HS-5 (cell line): ENCODE measurements around the gene USP36.
A peak's percentile ranks its signal among the peaks of the same experiment; 100 is the strongest.
"Not testable (repeated sequence)": the region's sequence is repeated elsewhere in the genome, so short reads cannot be mapped to it uniquely, and the experiment has no call there.

Experiments
- DNase-seq: peaks from one replicate; pipeline ENCODE4 v3.0.0-alpha.2; 2012; ENCODE audit warnings: low read depth

USP36 gene

DNA sequence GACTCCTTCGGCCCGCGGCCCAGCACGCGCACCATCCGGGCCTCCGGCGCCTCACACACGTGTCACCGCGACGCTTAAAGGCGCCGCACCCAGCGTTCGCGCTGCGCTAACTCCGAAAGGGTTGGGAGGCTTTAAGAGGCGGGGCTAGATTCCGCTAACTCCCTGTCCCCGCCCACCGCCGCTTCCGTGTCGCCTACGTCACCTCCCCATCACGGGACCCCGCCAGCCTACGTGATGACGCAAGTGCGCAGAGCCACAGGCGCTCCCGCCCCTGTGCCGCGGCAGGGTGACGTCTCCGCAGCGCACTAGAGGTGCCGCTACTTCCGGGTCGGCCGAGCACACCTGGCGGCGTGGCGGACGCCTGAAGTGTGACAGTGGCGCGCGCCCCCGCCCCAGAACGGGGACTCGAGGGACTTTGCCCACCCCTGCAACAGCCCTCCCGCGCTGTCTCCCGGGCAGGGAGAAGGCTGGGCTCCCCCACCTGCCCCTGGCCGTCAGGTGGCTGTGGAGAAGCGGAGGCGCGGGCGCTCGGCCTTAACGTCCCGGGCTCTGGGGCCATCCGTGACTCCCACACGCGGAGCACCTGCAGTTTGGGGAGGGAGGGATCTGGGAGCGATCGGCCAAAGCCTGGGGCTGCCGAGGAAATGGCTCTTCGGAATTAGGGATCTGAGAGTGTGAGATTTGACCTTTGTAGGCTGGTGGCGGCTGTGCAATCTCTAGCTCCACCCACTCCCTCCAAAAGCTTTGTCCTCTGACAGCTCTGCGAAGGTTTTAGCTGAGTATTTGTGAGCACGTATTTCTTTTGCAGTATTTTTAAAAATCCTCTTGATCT lies at the start of gene USP36:
TSS of gene USP36 (minus strand) at position 35 of the 832 bp plus-strand sequence. CDS start 4,451 bp downstream, outside the sequence.
- DNase-seq: peak; percentile 96

DNA sequence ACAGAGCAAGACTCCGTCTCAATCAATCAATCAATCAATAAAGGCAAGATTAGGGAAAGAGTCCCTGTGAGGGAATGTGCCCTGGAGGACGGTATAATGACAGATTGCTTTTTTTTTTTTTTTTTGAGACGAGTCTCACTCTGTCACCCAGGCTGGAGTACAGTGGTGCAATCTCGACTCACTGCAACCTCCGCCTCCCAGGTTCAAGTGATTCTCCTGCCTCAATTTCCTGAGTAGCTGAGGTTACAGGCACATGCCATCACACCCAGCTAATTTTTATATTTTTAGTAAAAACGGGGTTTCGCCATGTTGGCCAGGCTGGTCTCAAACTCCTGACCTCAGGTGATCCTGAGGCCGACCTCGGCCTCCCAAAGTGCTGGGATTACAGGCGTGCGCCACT lies 49.5 kb upstream of the USP36 start:
- not testable (repeated sequence) for DNase-seq

DNA sequence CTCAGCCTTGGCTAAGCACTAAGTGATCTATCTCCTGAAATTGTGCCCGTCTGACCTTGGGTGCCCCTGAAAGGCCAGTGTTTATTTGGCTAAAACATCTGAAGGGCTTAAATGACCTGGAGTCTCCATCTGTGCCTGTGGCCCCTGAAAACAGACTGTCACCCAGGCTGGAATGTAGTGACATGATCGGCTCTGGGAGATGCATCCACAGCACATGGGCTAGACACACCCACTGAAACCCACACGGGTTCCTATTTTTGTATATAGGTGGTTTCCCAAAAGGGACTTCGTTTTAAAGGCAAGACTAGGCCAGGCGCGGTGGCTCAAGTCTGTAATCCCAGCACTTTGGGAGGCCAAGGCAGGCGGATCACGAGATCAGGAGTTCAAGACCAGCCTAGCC lies 48.9 kb upstream of the USP36 start:
- DNase-seq: no peak

DNA sequence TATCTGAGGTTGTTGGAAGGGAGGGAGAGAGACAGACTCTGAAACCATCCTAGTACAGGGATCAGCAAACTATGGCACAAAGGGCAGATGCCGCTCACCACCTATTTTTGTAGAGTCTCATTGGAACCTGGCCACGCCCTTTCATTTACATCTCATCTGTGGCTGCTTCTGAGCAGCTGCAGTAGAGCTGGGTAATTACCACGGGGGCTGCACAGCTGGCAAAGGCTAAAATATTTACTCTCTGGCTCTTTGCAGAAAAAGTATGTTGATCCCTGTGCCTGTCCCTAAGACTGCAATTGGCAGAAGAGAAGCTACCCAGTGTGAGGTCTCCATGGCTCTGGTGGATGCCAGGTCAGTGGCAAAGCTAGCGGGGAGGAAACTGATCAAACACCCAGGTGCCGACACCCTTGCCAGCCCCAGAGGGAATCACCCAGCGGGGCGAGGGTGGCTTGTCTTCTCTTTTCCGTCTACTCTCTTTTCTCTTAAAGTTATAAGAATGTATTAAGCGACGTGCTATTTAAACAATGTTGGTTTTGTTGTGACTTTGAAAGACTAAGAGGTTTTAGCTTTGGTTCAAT lies 48.4 kb upstream of the USP36 start:
- no peak for DNase-seq

DNA sequence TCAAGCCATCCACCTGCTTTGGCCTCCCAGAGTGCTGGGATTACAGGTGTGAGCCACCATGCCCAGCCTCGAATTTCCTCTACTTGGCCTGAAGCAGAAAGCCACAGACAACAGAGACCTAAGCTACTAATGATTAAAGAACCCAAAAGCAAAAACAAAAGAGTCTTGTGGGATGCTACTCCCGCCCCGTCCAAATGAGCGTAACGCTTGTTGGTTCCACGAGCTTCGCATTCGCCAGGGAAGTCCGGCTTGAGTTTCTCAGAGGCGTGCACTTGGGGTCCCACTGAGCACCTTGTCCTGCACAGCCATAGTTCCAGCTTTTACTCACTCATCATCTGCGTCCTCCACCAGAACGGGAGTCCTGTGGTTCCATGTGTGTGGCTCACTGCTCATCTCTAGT lies 46.3 kb upstream of the USP36 start:
- DNase-seq: no peak

GRCh38 chr17:78885956-78886355 lies 45.3 kb upstream of the USP36 start:
- DNase-seq: no peak

DNA sequence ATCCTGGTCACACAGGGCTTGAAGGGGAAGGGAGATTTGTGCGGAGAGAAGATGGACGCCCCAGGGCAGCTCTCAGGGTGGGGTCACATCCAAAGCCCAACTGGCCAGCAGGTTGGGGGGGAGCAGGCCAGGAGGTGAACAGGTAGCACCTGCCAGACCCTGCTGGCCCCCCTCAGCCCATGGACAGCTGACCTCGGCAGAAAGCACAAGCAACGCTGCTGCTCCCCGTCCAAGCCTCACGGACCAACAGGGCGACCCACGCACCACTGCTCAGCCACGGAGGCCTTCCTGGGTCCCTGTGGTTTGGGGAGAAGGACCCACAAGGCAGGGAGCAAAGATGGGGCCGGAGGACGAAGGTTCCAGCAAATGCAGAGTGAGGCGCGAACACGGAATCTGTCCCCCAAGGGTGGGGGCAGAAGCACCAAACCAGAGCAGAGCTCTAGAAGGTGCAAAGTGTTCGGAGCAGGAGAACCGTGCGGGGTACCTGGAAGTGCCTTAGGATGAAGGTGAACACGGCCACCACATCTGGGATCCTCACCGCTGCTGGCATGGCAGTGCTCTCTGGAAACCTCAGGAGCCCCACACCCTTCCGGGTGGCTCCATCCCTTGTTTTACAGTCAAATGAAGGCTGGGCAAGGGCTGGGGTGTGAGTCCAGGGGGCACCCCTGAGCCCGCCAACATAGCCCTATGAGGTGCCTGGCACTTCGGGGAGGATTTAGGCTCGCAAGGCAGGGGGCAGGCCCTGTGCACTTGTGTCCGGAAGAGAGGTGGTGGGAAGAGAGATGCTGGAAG lies 44.5 kb upstream of the USP36 start:
- no peak for DNase-seq

DNA sequence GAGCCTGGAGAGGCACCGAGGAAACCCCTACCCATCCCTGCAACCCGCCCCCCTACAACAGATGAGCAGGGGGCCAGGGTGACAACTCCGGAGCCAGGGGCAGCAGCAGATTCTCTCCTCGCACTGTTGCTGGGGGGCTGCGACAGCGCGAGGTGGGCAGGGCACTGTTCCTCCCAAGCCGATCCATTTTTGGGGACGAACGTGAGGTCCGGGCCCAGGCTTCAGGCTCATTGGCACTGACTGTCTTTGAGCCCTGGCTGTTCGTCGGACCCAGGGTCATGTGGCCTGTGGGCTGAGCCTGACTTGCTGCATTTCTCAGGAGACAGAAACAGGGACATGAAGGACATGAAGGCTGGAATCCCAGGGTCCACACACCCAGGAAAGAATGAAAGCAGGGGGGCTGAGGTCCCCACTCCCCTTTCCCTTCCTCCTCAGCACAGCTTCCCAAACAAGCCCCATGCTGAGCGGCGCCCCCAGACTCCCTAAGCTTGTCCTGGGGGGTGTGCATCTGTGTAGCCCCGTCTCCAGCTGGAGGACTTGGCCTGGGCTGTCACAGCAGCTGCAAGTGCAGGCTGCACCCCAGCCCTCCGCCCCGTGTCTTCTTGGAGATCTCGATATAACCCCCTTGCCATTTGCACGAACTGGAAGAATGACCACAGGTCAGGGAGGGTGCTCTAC lies 43.7 kb upstream of the USP36 start:
- no peak for DNase-seq

DNA sequence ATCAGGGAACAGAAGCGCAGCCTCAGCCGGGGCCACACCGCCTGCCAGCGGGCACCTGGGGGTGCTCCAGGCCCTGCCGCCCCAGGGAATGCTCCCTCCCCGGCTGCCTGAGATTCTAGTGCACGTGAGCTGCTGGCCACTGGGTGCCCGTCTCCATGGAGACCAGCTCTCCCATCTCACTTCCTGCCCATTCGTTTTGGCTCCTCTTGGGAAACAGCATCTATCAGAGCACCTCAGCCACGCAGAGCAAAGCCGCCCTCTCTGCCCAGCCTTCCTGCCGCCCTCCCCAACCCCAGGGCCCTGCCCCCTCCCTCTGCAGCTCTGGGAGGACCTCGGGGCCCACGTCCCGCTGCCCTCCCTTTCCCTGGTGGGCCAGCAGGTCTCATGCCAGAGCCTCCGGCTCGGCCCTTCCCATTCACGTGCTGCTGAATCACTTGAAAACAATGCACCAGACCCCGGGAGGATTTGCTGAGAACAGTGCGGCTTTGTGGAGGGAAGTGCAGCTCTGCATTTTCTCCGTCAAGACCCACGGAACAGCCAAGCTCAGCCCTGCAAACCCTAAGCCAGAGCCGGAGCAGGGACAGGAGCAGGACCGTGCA lies 43.0 kb upstream of the USP36 start:
- peak; percentile 90 for DNase-seq

DNA sequence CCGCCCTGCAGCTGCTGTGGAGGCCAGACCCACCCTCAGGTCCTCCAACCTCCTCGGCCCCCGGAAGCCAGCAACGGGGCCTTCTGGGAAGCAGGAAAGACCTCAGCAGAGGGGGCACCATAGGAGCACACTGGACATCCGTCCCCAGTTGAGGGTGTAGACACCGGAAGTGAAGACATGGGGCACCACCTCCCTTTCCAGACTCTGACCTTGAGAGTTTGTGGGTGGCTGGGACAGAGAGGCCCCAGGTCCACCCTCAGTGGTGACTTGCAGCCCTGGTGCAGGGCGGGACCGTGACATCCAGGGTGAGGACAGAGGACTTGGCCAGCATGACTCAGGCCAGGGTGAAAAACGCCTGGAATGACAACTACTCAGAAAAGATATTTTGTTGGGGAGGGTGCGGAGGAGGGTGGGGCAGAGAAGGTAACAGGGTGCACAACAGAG lies 42.5 kb upstream of the USP36 start:
- peak; percentile 90 for DNase-seq

DNA sequence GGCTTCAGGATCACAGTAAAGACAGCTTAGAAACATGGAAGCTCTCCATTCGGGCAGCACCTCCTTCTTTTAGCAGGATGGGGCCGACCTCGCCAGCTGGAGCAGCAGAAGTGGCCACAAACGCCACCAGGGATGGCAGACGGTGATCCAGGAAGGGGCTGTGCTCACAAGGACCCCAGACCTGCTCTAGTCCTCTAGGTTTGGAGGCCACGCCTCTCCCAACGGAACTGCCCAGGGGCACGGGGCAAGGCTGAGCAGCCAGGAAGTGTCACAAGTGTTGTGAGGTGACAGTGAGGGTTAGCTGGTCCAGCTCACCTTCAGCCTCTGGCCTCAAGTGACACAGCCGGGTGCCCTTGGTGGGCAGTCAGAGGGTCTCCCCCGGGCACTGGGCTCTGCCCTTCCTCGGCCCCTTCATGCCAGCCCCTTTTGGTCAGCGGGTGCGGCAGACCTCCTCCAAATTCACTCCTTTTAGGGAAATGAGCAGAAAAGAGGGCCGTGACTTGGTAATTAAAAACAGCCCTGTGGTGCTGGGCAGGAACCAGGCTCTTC lies 42.0 kb upstream of the USP36 start:
- DNase-seq: no peak

DNA sequence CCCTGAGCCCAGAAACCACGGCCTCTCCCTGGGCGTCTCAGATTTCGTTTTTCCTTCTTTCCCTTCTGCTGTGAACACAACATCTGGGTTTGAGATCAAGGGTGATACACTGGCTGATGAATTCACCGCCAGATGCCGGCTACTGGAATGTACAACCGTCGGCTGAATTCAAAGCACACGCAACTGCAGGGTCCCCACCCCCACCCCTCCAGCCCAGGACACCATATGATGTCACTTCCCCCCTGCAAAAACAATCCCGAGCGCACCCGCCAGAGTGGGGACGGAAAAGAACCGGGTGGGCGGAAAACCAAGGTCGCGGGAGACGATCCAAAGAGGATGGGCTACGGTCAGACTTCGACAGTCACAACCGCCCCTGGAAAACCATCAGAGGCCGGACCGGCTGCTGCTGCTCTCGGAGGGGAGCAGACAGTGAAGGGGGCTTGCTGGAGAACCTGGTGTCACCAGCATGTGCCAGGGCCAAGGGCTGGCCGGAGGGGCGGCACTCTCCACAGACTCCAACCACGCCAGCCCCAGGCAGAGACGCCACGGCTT lies 39.1 kb upstream of the USP36 start:
- DNase-seq: peak; percentile 89

DNA sequence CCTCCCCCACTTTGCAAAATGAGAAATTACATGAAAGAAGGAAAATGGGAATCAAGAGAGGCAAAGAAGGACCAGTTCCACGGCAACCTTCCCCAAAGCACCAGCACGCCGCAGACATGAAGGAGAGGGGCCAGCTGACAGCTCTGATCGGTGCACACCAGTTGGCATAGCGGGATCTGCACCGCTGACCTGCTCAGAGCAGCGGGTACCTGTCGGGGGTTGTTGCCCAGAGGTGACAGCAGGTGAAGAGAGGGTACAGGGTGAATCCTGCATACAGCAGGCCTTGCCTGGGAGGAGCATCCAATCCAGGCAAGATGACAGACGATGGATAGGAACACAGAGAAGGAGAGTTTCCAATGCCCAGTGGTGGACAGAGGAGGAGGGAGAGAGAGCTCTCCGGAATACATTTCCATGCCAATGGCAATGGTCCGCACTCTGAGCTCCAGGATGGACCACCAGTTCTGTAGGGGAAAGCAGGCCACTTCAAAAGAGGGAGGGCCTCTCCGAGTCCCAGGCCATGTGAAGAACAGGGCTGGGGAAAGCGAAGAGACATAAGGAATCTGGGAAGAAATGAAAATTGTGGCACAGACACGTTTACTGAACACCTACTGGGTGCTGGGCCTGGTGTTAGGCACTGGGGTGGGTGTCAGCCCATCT lies 38.4 kb upstream of the USP36 start:
- no peak for DNase-seq

GRCh38 chr17:78878261-78878660 lies 37.6 kb upstream of the USP36 start:
- DNase-seq: no peak

DNA sequence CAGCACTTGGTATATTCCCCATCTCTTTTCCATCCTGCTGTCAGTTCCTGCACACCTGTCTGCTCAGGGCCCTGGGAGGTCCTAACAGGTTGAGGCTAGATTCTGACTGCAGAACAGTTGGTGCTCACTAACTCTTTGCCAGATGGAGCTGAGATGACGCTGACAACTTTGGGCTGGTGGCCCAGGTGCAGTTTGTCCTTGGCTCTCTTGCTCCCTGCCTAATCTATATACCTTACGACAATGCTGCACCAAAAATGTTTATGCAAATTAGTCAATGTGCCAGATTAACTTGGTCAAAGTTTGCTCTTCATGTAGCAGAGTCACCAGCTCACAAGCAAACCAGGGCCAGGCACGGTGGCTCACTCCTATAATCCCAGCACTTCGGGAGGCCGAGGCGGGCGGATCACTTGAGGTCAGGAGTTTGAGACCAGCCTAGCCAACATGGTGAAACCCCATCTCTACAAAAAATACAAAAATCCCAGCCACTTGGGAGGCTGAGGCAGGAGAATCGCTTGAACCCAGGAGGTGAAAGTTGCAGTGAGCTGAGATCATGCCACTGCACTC lies 36.4 kb upstream of the USP36 start:
- DNase-seq: not testable (repeated sequence)

DNA sequence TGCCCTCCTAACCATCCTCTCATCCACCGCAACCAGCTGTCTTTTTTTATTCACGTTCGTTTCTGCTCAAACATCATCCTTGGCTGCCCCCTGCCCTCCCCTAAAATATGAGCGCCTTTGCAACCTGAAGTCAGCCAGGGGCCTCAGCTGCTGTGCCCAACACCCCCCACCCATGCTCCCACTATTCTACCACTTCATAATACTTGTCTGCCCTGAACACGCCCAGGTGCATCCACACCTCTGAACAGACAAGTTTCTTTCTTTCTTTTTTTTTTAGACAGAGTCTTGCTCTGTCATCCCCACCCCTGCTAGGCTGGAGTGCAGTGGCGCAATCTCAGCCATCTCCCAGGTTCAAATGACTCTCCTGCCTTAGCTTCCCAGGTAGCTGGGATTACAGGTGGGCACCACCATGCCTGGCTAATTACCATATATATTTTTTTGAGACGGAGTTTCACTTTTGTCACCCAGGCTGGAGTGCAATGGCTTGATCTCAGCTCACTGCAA lies 35.5 kb upstream of the USP36 start:
- DNase-seq: no peak

GRCh38 chr17:78875363-78876093 lies 34.9 kb upstream of the USP36 start:
- no peak for DNase-seq

GRCh38 chr17:78873519-78874340 lies 33.1 kb upstream of the USP36 start:
- no peak for DNase-seq

DNA sequence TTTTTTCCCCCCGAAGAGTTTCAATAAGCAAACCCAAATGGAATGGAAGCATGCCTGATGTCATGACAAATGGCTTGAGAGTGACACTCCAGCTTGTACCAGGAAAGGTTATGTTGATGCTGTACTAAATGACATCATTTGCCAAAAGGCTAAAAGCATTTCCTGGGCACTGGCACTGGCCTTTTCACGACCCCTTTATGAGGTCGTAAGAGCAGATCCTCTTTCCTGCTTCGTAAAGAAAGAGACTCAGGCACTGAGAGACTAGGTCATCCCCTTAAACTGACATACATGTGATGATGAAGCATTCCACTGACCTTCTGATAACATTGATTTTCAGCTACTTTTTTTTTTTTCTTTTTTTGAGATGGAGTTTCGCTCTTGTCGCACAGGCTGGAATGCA lies 31.9 kb upstream of the USP36 start:
- DNase-seq: no peak
